HG03139 (cell line): ENCODE results near the gene FDX1.
"Not testable (repeated sequence)": the region's sequence is repeated elsewhere in the genome, so short reads cannot be mapped to it uniquely, and the experiment has no call there.

Experiments
- ATAC-seq: cut with Tn5 transposase; IDR thresholded peaks from one replicate; pipeline ENCODE4 v1.9.1; 2021; ENCODE audit not compliant: unreplicated experiment

FDX1 gene, protein sequence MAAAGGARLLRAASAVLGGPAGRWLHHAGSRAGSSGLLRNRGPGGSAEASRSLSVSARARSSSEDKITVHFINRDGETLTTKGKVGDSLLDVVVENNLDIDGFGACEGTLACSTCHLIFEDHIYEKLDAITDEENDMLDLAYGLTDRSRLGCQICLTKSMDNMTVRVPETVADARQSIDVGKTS

DNA sequence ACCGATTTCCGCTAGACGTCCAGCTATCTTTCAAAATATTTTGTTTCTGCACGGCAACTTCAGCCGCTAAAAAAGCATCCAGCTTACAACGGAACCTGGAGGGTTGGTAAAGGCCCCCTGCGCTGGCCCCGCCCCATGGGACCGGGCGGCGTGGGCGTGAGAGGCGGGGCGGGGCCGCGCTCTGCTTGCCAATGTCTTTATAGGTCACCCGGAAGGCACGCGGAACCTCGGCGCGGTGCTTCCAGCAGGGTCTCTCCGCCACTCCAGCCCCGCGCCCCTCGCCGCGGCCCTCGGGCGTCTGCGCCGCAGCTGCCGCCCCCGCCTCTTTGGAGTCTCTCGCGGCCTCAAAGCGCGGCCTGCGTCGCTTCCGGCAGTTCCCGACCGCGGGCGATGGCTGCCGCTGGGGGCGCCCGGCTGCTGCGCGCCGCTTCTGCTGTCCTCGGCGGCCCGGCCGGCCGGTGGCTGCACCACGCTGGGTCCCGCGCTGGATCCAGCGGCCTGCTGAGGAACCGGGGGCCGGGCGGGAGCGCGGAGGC, at the start of gene FDX1:
Gene FDX1, plus strand, starts transcription at position 218 of the 536 bp plus-strand sequence. Its CDS starts 173 bp downstream, at position 391.
- peak; percentile 82 for ATAC-seq

DNA sequence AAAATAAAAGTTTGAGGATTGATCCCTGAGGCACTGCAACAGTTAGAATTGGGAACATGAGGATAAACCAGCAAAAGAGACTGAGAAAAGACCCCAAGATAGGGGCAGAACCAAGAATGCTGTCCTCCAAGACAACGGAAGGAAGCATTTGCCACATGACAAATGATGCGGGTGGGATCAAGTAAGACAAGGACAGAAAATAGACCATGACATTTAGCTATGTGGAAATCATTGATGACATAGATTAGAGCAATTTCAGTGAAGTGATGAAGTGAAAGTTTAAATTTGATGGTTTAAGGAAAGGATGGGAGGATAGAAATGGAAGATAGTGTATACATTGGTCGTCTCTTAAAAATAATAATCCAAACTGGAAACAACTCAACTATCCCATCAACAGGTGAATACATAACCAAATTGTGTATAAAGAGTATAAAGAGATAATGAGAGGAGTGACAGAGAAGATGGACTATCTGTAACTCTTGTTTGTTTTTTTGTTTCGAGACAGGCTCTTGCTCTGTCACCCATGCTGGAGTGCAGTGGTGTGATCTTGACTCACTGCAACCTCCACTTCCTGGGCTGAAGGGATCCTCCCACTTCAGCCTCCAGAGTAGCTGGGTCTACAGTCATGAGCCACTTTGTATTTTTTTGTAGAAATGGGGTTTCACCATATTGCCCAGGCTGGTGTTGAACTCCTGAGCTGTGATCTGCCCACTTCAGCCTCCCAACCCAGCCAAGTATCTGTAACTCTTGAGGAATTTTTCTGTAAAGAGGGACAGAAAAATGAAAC, 48.7 kb upstream of the FDX1 start:
- no peak for ATAC-seq

DNA sequence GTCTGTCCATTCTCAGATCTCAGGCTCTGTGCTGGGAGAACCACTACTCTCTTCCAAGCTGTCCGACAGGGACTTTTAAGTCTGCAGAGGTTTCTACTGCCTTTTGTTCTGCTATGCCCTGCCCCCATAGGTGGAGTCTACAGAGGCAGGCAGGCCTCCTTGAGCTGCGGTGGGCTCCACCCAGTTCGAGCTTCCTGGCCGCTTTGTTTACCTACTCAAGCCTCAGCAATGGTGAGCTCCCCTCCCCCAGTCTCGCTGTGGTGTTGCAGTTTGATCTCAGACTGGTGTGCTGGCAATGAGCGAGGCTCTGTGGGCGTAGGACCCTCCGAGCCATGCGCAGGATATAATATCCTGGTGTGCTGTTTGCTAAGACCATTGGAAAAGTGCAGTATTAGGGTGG, 41.5 kb upstream of the FDX1 start:
- not testable (repeated sequence) for ATAC-seq

DNA sequence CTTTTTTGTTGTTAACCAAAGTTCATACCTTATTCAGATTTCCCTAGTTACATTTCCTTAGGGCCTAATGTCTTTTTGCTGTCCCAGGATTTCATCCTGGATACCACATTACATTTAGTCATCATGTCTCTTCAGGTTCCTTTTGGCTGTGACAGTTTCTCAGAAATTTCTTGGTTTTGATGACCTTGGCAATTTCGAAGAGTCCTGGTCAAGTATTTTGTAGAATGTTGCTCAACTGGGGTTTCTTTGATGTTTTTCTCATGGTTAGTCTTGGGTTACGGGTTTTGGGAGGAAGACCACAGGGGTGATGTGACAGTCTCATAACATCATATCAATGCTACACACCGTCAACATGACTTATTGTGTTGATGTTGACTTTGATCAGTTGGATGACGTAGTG, 39.8 kb upstream of the FDX1 start:
- ATAC-seq: no peak

DNA sequence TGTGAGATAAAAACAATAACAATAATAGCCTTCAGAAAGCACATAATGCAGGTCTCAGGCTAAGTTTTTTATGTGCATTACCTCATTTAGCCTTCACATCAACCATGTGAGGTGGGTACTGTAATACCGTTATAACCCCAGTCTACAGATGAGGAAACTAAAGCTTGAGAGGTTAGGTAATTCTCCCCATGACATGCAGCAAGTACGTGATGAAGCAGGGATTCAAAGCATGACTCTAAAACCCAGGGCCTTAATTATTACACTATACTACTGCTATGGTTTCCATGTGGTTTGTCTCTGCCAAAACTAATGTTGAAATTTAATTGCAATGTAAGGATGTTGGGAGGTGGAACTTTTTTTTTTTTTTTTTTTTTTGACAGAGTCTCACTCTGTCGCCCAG, 37.7 kb upstream of the FDX1 start:
- no peak for ATAC-seq

DNA sequence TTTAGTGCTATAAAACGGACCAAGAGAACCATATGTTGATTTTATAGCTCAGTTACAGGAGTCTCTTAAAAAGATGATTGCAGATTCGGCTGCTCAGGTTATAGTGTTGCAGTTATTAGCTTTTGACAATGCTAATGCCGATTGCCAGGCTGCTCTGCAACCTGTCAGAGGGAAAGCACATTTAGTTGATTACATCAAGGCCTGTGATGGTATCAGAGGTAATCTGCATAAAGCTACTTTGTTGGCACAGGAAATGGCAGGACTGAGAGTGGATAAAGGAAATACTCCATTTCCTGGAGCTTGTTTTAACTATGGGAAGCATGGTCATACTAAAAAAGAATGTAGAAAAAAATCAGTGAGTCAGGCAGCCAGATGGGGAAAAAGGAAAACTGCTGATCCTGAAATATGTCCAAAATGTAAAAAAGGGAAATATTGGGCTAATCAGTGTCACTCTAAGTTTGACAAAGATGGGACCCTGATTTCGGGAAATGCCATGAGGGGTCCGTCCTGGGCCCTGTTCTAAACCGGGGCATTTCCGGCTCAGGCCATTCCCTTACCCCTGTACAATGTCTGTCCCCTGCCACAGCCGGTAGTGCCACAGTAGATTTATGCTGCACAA, 32.0 kb upstream of the FDX1 start:
- ATAC-seq: not testable (repeated sequence)

DNA sequence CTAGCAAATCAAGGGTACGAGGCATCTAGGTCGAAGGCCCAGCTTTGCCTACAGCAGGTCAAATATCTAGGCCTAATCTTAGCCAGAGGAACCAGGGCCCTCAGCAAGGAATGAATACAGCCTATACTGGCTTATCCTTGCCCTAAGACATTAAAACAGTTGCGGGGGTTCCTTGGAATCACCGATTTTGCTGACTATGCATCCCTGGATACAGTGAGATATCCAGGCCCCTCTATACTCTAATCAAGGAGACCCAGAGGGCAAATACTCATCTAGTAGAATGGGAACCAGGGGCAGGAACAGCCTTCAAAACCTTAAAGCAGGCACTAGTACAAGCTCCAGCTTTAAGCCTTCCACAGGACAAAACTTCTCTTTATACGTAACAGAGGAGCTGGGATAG, 26.2 kb upstream of the FDX1 start:
- ATAC-seq: not testable (repeated sequence)

DNA sequence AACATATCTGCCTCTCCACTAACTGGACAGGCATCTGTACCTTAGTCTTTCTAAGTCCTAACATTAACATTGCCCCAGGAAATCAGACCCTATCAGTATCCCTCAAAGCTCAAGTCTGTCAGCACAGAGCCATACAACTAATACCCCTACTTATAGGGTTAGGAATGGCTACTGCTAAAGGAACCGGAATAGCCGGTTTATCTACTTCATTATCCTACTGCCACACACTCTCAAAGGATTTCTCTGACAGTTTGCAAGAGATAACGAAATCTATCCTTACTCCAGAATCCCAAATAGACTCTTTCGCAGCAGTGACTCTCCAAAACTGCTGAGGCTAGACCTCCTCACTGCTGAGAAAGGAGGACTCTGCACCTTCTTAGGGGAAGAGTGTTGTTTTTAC, 24.1 kb upstream of the FDX1 start:
- not testable (repeated sequence) for ATAC-seq

DNA sequence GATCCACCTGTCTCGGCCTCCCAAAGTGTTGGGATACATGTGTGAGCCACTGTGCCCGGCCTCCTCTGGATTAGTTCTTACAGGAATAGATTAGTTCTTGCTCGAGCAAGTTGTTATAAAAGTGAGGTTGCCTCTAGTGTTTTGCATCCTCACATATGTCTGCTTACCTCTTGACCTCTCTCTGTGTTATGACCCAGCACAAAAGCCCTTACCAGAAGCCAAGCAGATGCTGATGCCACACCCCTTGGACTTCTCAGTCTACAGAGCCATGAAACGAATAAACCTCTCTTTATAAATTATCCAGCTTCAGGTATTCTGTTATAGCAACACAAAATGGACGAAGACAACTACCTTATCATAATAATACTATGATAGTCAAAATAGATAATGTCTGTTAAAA, 22.4 kb upstream of the FDX1 start:
- no peak for ATAC-seq

DNA sequence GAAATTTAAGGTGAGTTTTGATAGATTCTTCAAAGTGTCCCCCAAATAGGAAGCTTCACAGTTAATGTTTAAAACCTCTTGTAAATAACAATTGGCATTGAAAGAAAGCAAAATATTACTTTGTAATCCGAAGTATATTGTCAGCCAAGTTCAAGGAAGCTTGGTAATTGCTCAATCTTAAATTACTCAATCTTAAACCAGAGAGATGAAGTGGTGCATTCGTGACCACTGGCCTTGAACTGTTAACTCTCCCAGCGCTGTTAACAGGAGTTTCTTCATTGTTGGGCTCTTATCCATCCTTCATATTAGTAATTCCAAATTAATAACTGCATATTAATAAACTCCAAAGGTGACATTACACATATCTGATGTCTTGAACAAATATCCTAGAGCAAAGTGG, 20.6 kb upstream of the FDX1 start:
- no peak for ATAC-seq

DNA sequence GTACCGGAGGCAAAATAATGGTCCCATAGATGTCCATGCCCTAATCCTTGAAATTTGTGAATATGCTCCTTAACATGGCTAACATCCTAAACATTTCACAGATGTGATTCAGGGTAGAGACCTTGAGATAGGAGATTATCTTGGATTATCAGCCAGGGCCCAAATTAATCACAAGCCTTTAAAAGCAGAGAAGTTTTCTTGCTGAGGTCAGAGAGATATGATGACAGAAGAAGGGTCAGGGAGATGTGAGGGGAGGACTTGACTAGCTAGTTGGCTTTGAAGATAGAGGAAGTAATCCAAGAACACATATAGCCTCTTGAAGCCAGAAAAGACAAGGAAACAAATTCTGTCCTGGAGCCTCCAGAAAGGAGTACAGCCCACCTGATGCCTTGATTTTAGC, 19.1 kb upstream of the FDX1 start:
- no peak for ATAC-seq

DNA sequence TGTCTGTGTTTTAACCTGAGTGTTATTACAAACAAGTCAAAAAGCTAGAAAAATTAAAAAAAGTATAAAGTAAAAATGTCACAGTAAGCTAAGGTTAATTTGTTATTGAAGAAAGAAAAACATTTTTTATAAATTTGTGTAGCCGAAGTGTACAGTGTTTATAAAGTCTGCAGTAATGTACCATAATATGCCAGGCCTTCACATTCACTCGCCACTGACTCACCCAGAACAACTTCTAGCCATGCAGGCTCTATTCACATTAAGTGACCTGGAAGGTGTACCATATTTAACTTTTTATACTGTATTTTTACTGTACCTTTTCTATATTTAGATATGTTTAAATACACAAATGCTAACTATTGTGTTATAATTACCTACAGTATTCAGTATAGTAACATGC, 14.7 kb upstream of the FDX1 start:
- no peak for ATAC-seq

DNA sequence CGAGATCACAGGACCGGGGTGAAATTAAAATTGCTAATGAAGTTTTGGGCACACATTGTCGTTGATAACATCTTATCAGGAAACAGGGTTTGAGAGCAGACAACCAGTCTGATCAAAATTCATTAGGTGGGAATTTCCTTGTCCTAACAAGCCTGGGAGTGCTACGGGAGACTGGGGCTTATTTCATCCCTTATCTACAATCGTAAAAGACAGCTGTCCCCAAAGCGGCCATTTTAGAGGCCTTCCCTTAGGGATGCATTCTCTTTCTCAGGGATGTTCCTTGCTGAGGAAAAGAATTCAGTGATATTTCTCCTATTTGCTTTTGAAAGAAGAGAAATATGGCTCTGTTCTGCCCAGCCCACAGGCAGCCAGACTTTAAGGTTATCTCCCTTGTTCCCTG, 8.1 kb upstream of the FDX1 start:
- not testable (repeated sequence) for ATAC-seq

DNA sequence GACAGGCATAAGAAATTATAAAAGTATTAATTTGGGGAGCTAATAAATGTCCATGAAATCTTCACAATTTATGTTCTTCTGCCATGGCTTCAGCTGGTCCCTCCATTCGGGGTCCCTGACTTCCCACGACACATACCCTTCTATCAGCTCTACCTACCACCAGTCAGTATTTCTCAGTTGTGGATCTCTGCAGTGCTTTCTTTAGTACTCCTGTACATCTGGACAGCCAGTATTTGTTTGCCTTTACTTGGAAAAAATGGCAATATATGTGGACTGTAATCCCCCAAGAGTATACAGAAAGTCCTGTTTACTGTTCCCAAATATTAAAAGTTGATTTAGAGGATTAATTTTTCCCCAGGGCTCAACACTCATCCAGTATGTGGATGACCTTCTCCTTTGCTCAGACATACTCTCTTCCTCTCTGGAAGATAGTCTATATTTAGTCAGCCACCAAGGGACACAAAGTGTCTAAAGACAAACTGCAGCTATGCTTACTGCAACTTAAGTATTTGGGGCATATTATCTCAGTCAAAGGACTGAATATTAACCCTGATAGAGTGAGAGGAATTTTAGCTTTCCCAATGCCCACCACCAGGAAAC, 7.3 kb upstream of the FDX1 start:
- ATAC-seq: no peak

DNA sequence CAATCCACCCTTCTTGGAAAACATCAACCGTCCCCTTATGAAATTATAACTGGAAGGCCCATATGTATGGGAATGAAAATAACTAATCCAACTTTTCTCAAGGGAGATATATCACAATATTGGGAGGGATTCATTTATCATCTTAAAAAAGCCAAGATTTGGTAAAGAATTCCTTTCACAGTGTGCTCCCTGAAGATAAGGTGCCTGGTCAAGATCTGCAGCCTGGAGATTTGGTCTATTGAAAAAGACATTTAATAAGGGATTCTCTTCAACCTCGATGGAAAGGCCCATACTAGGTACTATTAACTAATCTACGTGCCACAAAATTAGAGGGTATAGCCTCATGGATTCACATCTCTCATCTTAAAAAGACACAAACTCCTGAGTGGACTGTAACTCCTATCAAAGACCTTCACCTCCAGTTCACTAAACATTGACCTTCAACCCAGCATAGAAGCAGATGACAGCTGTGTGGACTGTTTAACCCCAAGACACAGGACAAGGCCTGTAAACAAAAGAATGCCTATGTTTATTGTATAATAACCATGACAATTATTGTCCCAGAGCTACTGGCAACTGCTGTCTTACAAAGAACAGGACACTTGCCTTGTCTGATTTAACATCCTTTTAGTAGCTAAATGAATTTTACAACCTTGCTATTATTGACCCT, 4.8 kb upstream of the FDX1 start:
- no peak for ATAC-seq

DNA sequence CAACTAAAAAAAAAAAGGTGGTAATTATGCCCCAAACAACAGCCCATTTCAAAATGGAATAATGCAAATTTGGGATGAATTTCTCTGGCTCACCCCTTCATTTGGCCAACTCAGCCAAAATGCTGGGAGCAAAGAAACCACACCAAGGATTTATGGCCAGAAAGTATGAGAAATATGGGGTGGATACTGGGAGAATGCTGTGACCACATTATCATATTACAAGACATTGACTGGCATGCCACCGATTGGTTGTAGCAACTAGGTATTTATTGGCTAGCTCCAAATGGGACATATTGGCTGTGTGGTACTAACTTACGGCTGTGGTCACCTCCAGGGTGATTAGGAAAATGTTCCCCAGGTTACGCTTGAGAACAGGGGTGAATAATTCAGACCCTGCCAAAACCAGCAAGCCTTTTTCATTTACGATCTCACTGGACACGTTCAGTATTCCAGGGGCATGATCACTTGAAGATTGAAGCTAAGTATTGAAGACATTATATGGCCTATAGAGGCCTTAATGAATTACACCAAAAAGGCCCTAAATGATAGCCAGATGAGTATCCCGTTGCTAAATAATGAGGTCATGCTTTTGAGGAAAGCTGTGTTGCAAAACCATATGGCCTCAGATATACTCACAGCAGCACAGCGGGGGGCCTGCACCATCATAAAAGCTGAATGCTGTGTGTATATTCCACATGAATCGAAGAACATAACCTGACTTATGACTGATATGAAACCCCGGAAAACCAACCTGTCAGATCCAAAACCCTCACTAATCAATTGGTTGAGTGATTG, 3.8 kb upstream of the FDX1 start:
- ATAC-seq: no peak

DNA sequence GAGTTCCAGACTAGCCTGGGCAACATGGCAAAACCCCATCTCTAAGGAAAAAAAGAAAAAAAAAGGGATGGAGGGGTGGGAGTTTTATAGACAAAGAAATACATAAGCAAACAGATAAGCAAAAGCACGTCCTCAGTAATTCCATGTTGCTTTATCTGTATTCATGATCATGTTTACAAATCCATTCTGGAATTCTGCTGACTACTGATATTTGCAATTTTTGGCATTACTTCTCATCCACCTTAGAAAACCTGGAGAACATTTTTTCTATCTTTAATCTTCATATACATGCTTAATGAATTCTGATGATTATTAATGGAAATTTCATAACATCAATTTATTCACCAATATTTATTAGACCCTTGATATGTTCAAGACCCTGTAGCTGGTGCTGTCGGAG, 1.7 kb upstream of the FDX1 start:
- ATAC-seq: no peak

DNA sequence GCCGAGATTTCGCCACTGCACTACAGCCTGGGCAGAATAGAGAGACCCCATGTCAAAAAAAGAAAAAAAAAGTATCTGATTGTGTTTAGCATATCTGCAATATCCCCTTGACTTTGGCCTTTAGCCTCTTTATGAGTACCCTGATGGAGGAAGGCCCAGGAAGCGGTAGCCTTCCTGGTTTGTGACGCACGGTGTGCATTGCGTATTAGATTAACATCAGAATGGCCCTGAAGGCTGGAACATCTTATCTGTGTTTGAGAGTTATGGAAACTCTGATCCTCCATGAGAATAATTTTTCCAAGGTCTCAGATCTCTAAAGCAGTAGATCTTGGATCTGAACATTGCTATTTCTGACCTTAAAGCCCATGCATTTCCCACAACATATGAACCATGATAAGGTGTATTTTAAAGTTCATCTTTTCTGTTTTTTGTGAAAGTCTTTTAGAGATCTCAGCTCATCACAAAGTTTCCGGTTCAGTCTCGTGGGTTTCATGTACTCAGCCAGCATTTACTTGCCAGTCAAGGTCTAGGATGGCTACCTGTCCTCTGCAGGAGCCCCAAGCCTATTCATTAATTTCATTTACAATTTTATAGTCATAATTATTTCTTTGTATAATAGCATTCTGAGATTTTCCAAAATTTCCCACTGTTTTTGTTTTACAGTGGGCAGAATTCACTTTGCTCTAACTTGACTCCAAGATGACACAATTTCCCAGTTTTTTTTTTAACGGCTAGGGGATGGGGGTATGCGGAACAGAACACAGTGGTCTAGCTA, 605 bp upstream of the FDX1 start:
- no peak for ATAC-seq

DNA sequence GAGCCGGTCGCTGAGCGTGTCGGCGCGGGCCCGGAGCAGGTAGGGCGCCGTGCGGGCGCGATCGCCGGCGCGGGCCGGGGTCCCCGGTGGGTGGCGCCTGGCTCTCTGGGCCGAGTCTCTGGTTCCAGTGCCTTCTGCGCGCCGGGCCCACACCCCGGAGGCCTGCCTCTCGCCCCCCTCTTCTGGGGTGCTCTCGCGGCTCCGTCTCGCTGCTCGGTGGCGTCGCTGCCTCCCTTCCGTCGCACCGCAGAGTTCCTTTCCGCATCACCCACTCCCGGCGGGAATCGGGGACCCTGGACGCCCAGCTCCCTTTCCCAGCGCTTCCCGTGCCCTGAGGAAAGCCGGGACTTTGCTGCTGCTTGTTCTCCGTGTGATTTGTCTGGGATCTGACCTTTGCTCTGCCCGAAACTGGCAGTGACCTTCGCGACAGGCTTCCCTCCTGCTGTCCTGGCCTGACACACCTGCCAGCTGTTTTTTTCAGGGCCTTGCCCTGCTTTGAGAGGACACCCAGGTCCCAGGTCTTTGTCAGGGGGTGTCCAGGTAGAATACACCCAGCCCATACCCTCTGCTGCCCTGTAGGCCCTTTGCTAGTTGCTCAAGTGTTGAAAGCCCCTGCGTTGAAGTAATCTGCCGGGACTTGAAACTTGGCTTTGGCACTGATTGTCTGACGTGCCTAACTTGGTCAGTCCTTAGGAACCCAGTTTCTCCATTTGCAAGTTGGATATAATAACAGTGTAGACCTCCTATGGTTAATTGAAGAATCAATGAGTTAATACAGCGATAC, 711 bp downstream of the FDX1 start:
- peak; percentile 26 for ATAC-seq
